Medulla oblongata (tissue), 1 donor: Measurements from ENCODE around the gene TMC1.
"Not testable (repeated sequence)": the region's sequence is repeated elsewhere in the genome, so short reads cannot be mapped to it uniquely, and the experiment has no call there.

Source experiments
- DNase-seq: peaks from one replicate; pipeline ENCODE4 v3.0.0-alpha.2; 2015; ENCODE audit errors: extremely low spot score

The TMC1 gene

DNA sequence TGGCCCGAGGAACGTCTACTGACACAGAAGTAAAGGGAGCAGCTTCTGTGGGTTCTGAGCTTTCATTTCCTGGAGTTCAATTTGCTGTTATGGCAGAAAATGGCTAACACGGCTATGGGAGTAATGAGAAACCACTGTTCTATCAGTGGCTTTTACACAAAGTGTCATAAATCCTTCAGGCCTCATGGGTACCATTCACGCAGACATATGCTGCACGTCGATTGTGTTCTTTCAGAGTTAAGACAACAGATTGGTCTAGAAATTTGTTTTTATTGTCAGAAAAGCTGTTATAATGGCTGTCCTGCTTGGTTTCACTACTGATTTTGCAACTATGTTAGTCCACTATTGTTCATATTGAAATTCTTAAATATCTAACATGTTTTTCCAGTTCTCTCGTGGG is 296.0 kb downstream of the TMC1 start:
- DNase-seq = no peak

DNA sequence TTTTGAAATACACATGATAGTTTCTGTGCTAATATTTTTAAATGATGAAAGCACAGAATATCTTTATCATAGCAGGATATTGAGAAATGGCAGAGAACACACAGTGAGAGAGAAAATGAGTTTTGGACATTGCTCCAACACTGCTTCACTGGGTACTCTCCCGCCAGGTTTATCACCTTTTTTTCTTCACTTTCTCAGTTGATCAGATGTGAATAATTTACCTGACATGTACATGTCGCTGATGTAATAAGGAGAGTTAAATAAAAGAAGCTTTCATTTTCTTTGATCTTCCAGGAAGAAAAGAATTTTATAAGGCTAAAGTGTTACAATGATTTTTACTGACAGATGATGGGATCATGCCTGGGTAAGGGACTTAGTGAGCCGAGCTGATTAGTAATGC is 297.0 kb downstream of the TMC1 start:
- DNase-seq = no peak

DNA sequence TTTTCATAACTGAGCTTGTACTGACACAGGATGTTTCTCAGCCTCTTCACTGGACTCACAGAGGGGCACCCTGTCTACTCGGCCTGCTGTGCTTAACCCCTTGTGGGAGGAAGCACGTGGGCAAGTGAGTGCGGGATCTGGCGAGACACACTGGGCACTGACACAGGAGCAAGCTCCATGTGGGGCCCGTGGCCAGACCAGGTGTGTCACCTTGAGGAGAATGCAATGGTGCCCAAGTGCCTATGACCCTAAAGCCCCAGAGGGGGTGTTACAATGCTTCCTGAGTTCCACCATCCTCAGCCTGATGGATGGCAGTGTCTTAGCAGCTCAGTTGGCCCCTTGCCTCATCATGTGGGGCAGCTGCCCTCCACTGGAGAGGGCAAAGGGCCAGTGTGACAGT is 302.6 kb downstream of the TMC1 start:
- no peak for DNase-seq

DNA sequence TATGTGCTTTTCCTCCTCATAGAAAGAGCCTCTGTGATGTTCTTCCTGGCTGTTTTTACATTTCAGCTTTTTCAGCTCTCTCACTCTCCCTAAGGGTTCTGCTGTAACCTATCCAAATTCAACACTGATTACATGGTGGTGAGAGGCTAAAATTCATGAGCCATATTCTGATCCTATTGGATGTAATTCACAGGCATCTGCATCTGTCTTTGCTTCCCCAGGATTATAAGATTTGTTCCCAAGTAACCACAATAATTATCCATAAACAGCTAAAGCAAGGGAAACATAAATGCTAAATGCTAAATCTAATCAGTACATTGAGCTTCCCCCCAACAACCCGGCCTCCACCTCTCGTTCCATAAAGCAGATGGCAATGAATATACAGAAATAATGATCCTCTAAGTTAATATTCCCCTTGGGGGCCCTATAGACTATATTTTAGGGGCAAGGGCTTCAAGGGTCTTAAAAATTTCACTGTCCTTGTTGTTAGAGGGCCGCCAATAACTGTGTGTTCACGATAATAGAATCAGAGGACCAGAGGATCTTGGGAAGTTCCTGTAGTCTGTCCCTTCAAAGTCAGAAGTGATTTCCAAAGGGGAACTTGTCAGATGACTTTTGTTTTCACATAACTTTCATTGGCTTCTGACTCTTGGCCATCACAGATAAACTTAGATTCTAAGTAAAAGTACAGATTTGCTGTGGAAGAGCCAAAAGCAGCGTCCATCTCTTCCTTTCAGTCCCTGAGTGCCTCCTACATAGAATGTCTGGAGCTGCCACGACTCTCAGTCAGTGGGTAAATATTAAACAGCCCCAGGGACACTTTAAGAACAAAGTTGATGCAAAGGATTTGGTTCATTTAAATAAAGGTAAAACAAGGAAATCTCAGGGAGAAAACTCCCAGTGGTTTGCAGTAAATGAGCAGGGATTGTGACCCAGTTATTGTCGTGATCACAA is 305.9 kb downstream of the TMC1 start:
- DNase-seq = no peak

DNA sequence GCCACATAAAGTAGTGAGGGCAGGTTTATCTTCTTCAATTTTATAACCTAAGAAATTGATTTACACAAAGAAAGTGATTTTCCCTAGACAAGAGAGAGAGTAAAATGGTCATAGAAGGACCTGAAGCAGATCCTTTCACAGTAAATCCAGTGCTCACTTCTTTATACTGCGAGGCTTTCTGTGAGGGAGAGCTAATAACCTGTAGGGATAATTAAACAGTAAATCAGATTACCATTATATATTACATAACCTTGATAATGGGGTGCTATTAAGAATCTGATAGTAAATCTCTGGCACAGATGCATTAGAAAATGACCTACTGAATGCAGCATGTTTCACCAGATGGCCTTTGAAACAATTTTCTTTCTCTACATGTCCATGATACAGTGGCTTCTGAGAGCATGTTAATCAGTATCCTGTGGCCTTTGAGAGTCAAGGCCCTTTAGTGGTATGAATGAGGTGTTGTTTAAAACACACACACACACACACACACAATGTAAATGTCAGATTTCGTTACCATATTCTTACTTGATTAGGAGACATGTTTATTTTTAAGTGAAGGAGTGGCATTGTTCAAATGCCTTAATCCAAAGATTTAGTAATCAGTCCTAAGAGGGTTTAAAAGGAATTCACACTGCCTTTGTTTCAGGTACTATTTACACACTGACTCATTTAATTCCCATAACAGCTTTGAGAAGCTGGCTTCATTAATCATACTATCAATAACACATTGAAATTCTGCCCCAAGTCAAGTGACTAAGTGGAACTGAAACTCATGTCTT is 306.7 kb downstream of the TMC1 start:
- DNase-seq = no peak

DNA sequence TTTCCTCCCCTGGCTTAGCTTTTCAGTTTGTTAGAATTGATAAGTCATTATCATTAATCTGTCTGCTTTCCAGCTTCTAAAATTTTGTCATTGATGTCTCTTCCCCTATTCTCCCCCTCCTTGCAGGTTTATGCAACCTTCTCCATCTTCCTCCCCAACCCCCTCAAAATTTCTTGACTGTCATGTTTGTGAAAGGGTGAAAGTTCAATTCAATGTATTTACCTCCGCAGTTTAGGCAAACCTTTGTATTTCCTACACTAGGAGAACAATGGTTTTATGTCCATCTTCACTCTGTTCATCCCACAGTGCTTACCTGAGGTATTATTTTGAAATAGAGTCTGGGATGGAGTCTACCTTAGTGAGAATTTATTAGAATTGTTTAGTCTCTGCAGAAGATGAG is 313.6 kb downstream of the TMC1 start:
- no peak for DNase-seq

DNA sequence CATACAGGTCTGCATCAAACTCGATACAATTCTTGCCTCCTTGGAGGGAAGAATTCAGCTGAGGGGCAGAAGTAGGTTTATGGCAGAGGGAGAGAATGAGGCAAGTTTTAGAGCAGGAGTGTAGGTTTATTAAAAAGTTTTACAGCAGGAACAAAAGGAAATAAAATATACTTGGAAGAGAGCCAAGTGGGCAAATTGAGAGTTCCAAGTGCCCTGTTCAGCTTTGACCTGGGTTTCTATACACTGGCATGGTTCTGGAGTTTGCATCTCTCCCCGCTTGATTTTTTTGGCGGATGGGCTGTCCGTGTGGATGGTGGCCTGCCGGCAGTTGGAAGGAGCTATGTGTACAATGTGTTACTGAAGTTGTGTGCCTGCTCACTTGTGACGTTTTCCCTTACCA is 315.4 kb downstream of the TMC1 start:
- no peak for DNase-seq

DNA sequence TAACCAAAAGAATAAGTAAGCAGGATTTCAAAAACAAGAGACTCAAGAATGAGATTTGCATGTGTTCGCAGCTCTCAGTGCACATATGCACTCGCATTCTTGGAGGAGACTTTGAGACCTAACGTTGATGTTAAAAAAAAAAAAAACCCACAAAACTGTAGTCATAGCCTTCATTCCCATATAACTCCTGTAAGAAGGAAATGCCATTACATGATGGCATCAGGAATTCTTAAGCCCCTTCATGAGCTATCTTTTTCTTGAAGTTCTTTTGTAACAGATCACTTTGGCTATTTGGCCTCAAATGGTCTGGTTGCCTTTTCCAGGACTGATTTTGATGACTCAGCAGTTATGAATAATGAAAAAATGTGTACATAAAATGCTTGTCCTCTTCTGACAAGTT is 317.7 kb downstream of the TMC1 start:
- DNase-seq = no peak

DNA sequence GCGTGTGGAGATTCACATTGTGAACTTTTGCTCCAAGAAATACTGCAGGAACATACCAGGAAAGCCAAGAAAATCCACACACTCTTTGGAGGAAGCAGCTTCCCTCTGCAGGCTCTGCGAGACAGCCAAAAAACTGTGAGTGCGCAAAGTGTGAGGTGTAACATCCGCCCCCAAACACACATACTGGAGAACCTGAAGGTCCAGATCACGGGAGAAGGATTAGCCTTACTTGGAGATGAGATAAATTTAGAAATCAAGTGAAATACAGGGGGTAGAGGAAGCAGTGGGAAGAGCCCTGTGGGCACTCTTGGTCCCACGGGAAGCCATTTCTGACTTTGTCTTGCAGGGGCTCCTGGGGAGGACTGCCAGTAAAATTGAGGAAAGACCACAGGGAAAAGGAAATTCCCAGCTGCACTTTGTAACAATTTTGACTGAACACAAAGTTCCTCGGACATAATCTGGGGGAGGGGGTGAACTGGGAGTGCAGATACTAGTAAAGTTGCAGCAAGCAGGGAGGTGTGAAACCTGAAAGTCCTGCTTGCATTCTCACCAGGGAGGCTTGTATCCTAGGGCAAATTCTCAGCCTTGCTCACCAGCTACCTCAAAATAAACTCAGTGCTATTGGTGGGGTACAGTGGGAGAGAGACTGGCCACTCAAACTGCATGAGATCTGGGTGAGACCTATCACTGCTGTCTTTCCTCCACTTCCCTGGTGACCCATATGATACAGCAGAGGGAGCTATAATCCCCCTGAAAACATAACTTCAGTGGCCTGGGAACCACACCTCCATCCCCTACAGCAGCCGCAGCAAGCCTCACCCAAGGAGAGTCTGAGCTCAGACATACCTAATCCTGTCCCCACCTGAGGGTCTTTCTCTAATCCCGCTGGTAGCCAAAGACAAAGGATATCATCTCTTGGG is 322.4 kb downstream of the TMC1 start:
- DNase-seq = no peak

DNA sequence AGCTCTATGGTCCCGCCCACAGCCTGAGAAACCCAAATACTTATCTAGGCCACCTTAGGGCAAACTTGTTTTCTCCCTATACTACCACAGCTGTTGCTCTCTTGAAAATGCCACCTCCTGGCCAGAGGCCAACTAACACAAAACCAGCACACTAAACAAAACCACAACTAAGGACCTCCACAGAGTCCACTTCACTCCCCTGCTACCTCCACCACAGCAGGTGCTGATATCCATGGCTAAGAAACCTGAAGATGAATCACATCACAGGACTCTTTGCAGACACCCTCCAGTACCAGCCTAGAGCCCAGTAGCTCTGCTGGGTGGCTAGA is 323.0 kb downstream of the TMC1 start:
- DNase-seq = no peak

DNA sequence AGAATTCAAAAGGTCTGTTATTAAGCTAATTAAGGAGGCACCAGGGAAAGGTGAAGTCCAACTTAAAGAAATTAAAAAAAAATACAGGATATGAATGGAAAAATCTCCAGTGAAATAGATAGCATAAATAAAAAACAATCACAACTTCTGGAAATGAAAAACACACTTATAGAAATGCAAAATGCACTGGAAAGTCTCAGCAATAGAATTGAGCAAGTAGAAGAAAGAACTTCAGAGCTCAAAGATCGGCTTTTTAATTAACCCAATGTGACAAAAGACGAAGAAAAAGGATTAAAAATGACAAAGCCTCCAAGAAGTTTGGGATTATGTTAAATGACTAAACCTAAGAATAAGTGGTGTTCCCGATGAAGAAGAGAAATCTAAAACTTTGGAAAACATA is 323.6 kb downstream of the TMC1 start:
- not testable (repeated sequence) for DNase-seq

DNA sequence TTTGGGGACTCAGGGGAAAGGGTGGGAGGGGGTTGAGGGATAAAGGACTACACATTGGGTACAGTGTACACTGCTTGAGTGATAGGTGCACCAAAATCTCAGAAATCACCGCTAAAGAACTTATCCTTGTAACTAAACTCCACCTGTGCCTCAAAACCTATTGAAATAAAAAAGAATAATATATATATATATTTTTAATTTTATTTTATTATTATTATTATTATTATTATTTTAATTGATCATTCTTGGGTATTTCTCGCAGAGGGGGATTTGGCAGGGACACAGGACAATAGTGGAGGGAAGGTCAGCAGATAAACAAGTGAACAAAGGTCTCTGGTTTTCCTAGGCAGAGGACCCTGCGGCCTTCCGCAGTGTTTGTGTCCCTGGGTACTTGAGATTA is 328.8 kb downstream of the TMC1 start:
- not testable (repeated sequence) for DNase-seq

DNA sequence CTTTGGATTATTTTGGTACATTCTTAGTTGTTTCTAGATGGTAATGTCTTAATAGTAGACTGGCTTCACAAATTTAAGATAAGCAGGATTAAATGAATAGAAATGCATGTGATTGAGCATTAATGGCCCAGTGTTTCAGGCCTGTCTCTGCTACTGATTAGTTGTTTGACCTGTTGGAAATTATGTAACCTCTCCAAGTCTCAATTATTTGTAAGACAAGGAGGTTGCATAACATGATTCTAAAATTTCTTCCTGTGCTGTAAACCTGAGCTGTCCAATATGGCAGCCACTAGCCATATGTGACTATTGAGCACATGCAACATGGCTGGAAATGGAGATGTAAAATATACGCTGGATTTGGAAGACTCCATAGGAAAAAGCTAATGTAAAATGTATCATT is 333.9 kb downstream of the TMC1 start:
- no peak for DNase-seq

DNA sequence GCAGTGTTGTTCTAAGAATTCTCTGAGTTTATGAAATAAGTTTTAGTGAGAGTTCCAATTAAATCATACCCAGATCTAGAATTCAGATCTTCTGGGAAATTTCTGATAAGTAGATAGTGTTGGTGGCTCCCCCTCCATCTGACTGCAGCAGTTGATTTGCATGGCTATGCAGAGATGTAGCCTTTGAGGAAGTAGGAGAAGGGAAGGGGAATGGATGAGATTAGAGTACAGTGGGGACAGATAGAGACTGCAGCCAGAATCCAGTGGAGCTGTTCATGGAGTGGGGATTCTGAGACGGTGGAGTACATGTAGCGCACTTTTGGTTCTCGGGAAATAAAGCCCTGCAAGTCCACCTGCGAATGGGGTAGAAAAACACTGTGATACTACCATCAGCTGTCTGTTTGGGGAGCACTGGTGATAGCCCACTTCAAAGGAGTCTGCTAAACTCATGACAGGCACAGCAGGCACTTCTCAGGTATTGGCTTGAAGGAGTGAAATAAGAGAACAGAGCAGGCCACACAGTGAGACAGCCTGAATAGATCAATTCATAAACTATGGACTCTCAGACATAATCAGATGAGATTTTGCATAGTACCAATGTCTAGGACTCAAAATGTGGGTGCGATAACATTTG is 334.6 kb downstream of the TMC1 start:
- DNase-seq = no peak

DNA sequence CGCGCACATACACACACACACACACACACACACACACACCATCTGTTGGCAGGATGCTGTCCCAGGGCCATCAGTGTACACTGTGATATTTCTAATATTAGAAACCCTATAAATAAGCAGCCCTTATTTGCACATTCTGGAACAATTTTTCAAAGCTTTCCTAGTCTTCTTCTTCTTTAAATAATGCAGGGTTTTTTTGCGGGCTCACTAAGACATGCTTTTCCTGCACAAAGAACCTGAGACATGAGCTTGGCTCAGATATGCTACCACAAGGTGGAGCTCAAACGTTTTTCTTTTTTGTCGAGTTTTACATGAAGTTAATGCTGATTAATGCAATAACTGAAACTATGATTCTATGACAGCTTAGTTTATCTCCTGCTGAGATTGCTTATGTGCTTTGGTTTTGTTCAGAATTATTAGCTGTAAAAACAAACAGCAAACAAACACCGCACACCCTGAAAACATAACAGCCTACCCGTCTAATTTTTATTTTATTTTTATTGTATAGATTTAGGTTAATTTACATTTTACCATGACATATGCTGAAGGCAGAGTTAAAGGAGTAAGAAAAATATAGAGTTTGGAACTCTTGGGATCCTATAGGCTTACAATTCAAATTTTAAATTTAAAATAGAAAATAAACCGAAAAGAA is 335.7 kb downstream of the TMC1 start:
- peak; percentile 74 for DNase-seq

DNA sequence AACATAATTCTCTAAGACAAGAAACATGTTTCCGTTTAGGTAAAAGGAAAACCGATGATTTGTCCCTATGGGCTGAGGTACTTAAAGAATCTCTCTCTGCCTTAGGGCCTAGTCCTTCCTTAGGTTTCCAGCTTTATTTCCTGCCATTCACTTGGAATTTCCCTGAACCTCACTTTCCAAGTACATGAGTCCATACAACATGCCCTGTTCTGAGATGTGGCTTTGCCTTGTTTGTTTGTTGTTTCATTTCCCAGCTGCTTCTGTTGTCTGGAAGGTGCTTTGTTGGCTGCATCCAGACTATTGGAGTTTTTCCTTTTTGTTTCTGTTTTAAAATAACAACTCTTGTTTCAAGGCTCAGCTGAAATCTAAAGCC is 336.2 kb downstream of the TMC1 start:
- no peak for DNase-seq

DNA sequence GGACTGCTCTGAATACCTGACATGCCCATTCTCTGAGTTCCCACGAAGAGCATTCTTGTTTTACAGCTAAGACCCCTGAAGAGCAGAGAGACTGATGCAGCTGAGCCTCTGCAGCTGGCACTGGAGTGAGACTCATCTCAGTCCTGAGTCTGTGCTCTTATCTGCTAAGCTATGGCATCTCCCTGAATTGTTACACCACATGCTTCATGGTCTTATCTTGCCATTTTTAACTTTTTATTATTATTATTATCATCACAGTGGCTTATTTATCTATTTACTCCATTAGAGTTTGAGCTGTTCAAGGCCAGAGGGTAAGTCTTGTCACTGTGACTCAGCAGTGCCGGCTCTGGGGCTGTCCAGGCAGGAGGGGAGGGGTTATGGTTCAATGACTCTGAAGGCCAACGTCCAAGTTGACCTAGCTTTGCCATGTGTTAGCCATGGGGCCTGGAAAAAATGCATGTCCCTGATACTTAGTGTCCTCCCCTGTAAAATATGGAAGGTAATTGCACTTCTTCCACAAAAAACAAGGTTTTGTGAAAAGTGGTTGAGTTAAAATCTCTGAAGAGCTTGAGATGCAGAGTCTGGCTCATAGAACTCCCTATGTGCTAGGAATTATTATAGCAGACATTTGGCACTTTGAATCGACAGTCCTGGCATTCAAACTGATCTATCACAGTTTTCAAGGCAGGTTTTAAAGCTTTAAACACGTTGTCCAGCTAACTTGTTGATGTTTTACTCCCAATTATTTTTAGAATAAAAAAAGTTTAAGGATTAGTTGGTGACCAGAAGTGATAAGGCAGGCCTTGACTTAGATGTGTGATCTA is 336.9 kb downstream of the TMC1 start:
- no peak for DNase-seq

DNA sequence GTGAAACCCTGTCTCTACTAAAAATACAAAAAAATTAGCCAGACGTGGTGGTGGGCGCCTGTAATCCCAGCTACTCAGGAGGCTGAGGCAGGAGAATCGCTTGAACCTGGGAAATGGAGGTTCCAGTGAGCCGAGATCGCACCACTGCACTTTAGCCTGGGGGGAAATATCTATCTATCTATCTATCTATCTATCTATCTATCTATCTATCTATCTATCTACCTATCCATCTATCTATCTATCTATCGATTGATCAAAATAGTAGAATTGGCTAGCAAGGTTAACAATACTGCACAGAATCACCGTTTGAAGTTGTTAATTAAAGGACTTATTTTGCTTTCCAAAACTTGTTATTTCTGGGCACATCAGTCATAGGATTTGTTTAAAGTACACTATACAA is 341.4 kb downstream of the TMC1 start:
- DNase-seq = not testable (repeated sequence)

DNA sequence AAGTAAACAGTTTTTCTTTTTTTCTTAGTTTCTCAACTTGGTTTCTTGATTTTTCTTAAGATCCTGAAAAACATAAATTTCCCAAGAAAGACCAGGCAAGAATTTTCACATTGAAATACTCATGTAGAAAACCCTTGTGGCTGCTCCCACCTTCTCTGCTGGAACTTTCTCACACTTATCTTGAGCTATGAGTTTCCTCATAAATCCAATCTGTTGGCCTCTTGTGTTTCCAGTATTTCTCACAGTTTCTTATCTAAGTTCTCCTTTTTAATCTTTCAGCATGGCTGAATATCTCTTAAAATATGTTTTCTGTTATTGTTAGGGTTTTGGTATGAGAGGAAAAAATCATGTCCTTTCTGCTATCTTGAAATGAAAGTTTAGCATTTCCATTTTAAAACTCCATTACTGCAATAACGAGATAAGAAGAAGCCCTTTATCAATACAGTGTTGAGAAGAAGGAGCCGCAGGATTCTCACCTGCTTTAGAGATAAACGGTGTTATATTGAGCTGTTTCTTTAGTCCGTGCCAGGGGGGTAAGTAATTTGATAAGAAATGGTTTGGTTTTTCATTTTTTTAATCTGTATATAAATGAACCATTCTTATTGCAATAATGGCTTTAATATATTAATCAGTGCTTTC is 342.2 kb downstream of the TMC1 start:
- DNase-seq = no peak

DNA sequence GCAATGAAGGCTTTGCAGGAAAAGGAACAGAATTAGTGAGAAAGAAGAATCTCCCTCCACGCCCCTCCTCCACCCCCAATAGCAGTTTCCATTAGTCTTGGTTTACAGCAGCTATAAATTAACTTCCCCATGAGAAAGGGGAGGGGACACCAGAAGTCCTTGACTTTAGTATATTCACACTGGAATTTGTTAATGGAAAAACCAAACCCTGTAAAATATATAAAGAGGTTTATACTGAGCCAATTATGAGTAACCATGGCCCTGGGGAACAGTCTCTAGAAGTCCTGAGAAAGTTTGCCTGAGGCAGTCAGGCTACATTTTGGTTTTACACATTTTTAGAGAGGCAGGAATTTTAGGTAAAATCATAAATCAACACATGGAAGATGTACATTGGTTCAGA is 342.9 kb downstream of the TMC1 start:
- no peak for DNase-seq
